SU-DHL-6 (cell line): Measurements from ENCODE around the gene NOP16.

Experiments
- H2AFZ ChIP-seq: fragments of 200-600 bp; sonication (generic); 2 replicates; pipeline ENCODE4 v1.6.1; 2014; ENCODE audit warnings: low read depth, mild to moderate bottlenecking, moderate library complexity, mixed read lengths, antibody characterized with exemption, low read length; ENCODE audit not compliant: severe bottlenecking
- H3F3A ChIP-seq: fragments of 200-600 bp; shearing (Covaris generic); 2 replicates; pipeline ENCODE4 v1.6.0; 2016; ENCODE audit warnings: antibody characterized with exemption, mild to moderate bottlenecking; ENCODE audit not compliant: insufficient read depth
- H3K27ac ChIP-seq: fragments of 200-600 bp; sonication (generic); 2 replicates; pipeline ENCODE4 v1.5.1; 2016; ENCODE audit warnings: low read depth, mild to moderate bottlenecking, low read length, moderate library complexity, mixed read lengths
- H3K27me3 ChIP-seq: fragments of 200-600 bp; sonication (generic), shearing (Covaris generic); 2 replicates; pipeline ENCODE4 v1.6.0; 2014; ENCODE audit warnings: mild to moderate bottlenecking, low read length
- H3K36me3 ChIP-seq: fragments of 200-600 bp; sonication (generic); 2 replicates; pipeline ENCODE4 v1.6.1; 2014; ENCODE audit warnings: mild to moderate bottlenecking, low read length, mixed read lengths
- H3K4me2 ChIP-seq: fragments of 300-600, 200-600 bp; shearing (Covaris generic), sonication (generic); 2 replicates; pipeline ENCODE4 v1.6.0; 2014; ENCODE audit warnings: low read length, low read depth, mild to moderate bottlenecking; ENCODE audit not compliant: poor library complexity, severe bottlenecking
- H3K4me3 ChIP-seq: fragments of 200-600 bp; sonication (generic); 2 replicates; pipeline ENCODE4 v1.5.1; 2014; ENCODE audit warnings: antibody characterized with exemption, low read length, mild to moderate bottlenecking, mixed read lengths; ENCODE audit not compliant: insufficient read depth, poor library complexity, severe bottlenecking
- H3K79me2 ChIP-seq: fragments of 200-600 bp; sonication (generic); 2 replicates; pipeline ENCODE4 v1.6.1; 2014; ENCODE audit warnings: mild to moderate bottlenecking, low read length, moderate library complexity; ENCODE audit not compliant: insufficient read depth
- H3K9ac ChIP-seq: fragments of 200-600 bp; sonication (generic); 2 replicates; pipeline ENCODE4 v1.7.0; 2014; ENCODE audit warnings: mild to moderate bottlenecking, low read length
- H3K9me2 ChIP-seq: fragments of 200-600 bp; sonication (generic); replicated peaks from 2 replicates; pipeline ENCODE4 v1.6.1; 2014; ENCODE audit warnings: low read length; ENCODE audit not compliant: insufficient read depth
- H3K9me3 ChIP-seq: fragments of 200-600 bp; sonication (generic); 2 replicates; pipeline ENCODE4 v1.6.1; 2014; ENCODE audit warnings: low read length, mixed read lengths; ENCODE audit not compliant: insufficient read depth
- H4K20me1 ChIP-seq: fragments of 200-600 bp; sonication (generic); 2 replicates; pipeline ENCODE4 v1.6.1; 2014; ENCODE audit warnings: low read depth, mild to moderate bottlenecking, antibody characterized with exemption, low read length, moderate library complexity, mixed read lengths
- EZH2phosphoT487 ChIP-seq: fragments of 200-600 bp; sonication (generic), shearing (Covaris generic); conservative IDR thresholded peaks from 2 replicates; pipeline ENCODE4 v1.6.1; 2018; ENCODE audit warnings: mild to moderate bottlenecking, antibody characterized with exemption, low read length, moderate library complexity, mixed read lengths
- TF ChIP-seq, protein P1 (sequence below): fragments of 200-600 bp; sonication (generic); IDR thresholded peaks from one replicate; pipeline ENCODE4 v1.5.1; 2017; ENCODE audit warnings: antibody characterized with exemption, mild to moderate bottlenecking, low read length, moderate library complexity; ENCODE audit not compliant: insufficient read depth, poor library complexity, severe bottlenecking

Gene NOP16

DNA sequence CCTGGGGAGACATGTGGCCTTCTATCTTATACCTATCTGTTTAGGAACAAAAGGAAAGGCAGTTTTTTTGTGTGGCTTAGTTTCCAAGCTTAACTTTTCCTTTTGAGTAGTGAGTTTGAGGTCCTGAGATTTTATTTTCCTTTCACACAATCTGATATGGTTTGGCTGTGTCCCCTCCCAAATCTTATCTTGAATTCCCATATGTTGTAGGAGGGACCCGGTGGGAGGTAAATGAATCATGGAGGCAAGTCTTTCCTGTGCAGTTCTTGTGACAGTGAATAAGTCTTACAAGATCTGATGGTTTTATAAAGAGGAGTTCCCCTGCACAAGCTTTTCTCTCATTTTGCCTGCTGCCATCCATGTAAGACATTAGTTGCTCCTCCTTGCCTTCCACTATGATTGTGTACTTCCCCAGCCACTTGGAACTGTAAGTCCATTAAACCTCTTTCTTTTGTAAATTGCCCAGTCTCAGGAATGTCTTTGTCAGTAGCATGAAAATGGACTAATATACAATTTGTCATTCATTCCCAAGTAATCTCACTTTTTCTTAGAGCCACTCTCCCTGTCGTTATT is 32.7 kb upstream of the NOP16 start:
- H3K27me3 ChIP-seq = no peaks in the 10 kb centered on the region
- no peaks in the 10 kb centered on the region for H3F3A ChIP-seq
- H3K9ac ChIP-seq = no peak overlapping the region

DNA sequence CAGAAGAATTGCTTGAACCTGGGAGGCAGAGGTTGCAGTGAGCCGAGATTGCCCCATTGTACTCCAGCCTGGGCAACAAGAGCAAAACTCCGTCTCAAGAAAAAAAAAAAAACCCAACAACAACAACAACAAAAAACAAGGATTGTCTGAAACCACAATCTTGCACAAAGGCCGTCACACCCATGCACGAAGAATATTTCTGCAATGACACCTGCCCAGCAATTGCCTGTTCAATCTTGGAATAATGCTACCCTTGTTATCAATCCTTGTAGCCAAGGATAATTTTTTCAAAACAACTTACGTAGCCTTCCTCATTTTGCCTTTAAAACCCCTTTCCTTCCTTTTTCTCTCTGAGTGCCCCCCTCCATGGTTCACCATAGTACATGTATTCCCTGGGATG is 31.7 kb upstream of the NOP16 start:
- Histone ChIP-seq H3K36me3 (no peaks in the 10 kb centered on the region), H4K20me1 (no peaks in the 10 kb centered on the region), H3K27me3 (no peaks in the 10 kb centered on the region), H3K9me3 (peaks cover 1% of the 10 kb centered on the region; the same call in 1 of the 2 replicates), H3F3A (no peaks in the 10 kb centered on the region), H3K79me2 (peaks cover 5% of the 10 kb centered on the region; the same call in 1 of the 2 replicates), H2AFZ (no peak overlapping the region), H3K9ac (no peak overlapping the region), H3K4me3 (no peak overlapping the region), H3K4me2 (no peak overlapping the region), H3K27ac (no peak overlapping the region), H3K9me2 (no peaks in the 10 kb centered on the region)
- TF ChIP-seq EZH2phosphoT487 = no peak
- TF ChIP-seq, protein P1, sequence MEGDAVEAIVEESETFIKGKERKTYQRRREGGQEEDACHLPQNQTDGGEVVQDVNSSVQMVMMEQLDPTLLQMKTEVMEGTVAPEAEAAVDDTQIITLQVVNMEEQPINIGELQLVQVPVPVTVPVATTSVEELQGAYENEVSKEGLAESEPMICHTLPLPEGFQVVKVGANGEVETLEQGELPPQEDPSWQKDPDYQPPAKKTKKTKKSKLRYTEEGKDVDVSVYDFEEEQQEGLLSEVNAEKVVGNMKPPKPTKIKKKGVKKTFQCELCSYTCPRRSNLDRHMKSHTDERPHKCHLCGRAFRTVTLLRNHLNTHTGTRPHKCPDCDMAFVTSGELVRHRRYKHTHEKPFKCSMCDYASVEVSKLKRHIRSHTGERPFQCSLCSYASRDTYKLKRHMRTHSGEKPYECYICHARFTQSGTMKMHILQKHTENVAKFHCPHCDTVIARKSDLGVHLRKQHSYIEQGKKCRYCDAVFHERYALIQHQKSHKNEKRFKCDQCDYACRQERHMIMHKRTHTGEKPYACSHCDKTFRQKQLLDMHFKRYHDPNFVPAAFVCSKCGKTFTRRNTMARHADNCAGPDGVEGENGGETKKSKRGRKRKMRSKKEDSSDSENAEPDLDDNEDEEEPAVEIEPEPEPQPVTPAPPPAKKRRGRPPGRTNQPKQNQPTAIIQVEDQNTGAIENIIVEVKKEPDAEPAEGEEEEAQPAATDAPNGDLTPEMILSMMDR = no peak

More for the DNA sequence above, 32.7 kb upstream of the NOP16 start:
- Histone ChIP-seq H3K27ac (no peak overlapping the region), H3K36me3 (peaks cover 2% of the 10 kb centered on the region; the same call in 1 of the 2 replicates), H4K20me1 (no peaks in the 10 kb centered on the region), H3K9me2 (no peaks in the 10 kb centered on the region), H3K4me2 (no peak overlapping the region), H3K79me2 (no peaks in the 10 kb centered on the region), H3K9me3 (peaks cover 3% of the 10 kb centered on the region; the same call in 1 of the 2 replicates), H3K4me3 (no peak overlapping the region), H2AFZ (no peak overlapping the region)
- TF ChIP-seq, protein P1 = no peak
- TF ChIP-seq EZH2phosphoT487 = no peak

DNA sequence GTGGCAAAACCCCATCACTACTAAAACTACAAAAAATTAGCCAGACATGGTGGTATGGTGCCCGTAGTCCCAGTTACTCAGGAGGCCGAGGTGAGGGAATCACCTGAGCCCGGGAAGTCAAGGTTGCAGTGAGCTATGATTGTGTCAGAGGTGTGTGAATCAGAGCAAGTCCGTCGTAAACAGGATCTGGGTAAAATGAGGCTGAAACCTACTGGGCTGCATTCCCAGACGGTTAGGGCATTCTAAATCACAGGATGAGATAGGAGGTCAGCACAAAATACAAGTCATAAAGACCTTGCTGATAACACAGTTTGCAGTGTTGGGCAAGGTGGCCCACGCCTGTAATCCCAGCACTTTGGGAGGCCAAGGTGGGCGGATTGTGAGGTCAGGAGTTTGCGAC is 29.9 kb upstream of the NOP16 start:
- no peaks in the 10 kb centered on the region for H3K27me3 ChIP-seq
- no peaks in the 10 kb centered on the region for H3F3A ChIP-seq
- no peak overlapping the region for H3K9ac ChIP-seq
- no peak overlapping the region for H2AFZ ChIP-seq
- H3K9me2 ChIP-seq = no peaks in the 10 kb centered on the region
- no peak overlapping the region for H3K4me3 ChIP-seq
- no peak overlapping the region for H3K4me2 ChIP-seq
- H3K9me3 ChIP-seq = no peaks in the 10 kb centered on the region
- no peaks in the 10 kb centered on the region for H3K36me3 ChIP-seq
- no peak overlapping the region for H3K27ac ChIP-seq
- no peak for TF ChIP-seq EZH2phosphoT487
- TF ChIP-seq, protein P1 = no peak
- no peaks in the 10 kb centered on the region for H4K20me1 ChIP-seq
- peaks cover 5% of the 10 kb centered on the region; the same call in 1 of the 2 replicates for H3K79me2 ChIP-seq
